Neural progenitor cell (in vitro differentiated cells): ENCODE data around the gene CDK1.

Experiments used
- CTCF ChIP-seq: fragments of 200-600 bp; sonication (generic); IDR thresholded peaks from 2 replicates; pipeline ENCODE4 v1.5.1; 2017; ENCODE audit warnings: antibody characterized with exemption, mild to moderate bottlenecking
- EZH2 ChIP-seq: fragments of 200-600 bp; sonication (generic); IDR thresholded peaks from 2 replicates; pipeline ENCODE4 v1.6.1; 2017; ENCODE audit warnings: antibody characterized with exemption, mild to moderate bottlenecking, moderate library complexity
- EZH2phosphoT487 ChIP-seq: fragments of 200-600 bp; sonication (generic); IDR thresholded peaks from 2 replicates; pipeline ENCODE4 v1.6.1; 2017; ENCODE audit warnings: antibody characterized with exemption

- TF ChIP-seq EZH2phosphoT487 (no peak), CTCF (no peak), EZH2 (no peak)
Measured at GRCh38 chr10:60788544-60788943, 10.3 kb downstream of the CDK1 start.
